WERI-Rb-1 (cell line): Measurements from ENCODE around the gene MAN1A2.
"Not testable (repeated sequence)": the region's sequence is repeated elsewhere in the genome, so short reads cannot be mapped to it uniquely, and the experiment has no call there.

Experiments used
- DNase-seq: peaks from one replicate; pipeline ENCODE4 v3.0.0-alpha.2; 2020
- H3K27ac ChIP-seq: fragments of 250-450 bp; sonication (Bioruptor Pico); 2 replicates; pipeline ENCODE4 v1.5.1; 2020; ENCODE audit warnings: mild to moderate bottlenecking, moderate library complexity
- H3K27me3 ChIP-seq: fragments of 250-450 bp; sonication (Bioruptor Pico); 2 replicates; pipeline ENCODE4 v1.5.1; 2021; ENCODE audit warnings: mild to moderate bottlenecking, low read depth, moderate library complexity; ENCODE audit not compliant: insufficient read depth, severe bottlenecking
- H3K36me3 ChIP-seq: fragments of 250-450 bp; sonication (Bioruptor Pico); 2 replicates; pipeline ENCODE4 v1.5.1; 2020; ENCODE audit warnings: mild to moderate bottlenecking, moderate library complexity
- H3K4me3 ChIP-seq: 2 replicates; pipeline ENCODE4 v1.5.1; 2011; ENCODE audit warnings: low read depth, mild to moderate bottlenecking, control low read depth, low read length
- H3K9me3 ChIP-seq: fragments of 250-450 bp; sonication (Bioruptor Pico); 2 replicates; pipeline ENCODE4 v1.5.1; 2021; ENCODE audit warnings: mild to moderate bottlenecking, moderate library complexity; ENCODE audit not compliant: severe bottlenecking
- CTCF ChIP-seq: IDR thresholded peaks from 2 replicates; pipeline ENCODE4 v1.5.1; 2011; ENCODE audit warnings: low read depth, mild to moderate bottlenecking, control low read depth, inconsistent platforms, low read length

The MAN1A2 gene

GRCh38 chr1:117553471-117553870 lies 186.2 kb downstream of the MAN1A2 start:
- no peak for TF ChIP-seq CTCF
- H3K4me3 ChIP-seq = no peak overlapping the region
- no peaks in the 10 kb centered on the region for H3K9me3 ChIP-seq
- no peaks in the 10 kb centered on the region for H3K27me3 ChIP-seq
- H3K36me3 ChIP-seq = no peaks in the 10 kb centered on the region
- H3K27ac ChIP-seq = no peak overlapping the region
- DNase-seq = no peak

GRCh38 chr1:117555806-117556205 lies 188.6 kb downstream of the MAN1A2 start:
- no peaks in the 10 kb centered on the region for H3K27me3 ChIP-seq
- no peak overlapping the region for H3K27ac ChIP-seq
- no peak for DNase-seq
- H3K36me3 ChIP-seq = no peaks in the 10 kb centered on the region
- H3K4me3 ChIP-seq = no peak overlapping the region
- TF ChIP-seq CTCF = no peak
- no peaks in the 10 kb centered on the region for H3K9me3 ChIP-seq

- Histone ChIP-seq H3K27ac (no peak overlapping the region), H3K4me3 (no peak overlapping the region), H3K36me3 (no peaks in the 10 kb centered on the region), H3K27me3 (no peaks in the 10 kb centered on the region), H3K9me3 (no peaks in the 10 kb centered on the region)
- DNase-seq = no peak
- TF ChIP-seq CTCF = no peak
Measured at GRCh38 chr1:117556341-117556740, 189.1 kb downstream of the MAN1A2 start.

GRCh38 chr1:117556976-117557375 lies 189.7 kb downstream of the MAN1A2 start:
- H3K9me3 ChIP-seq = no peaks in the 10 kb centered on the region
- no peak overlapping the region for H3K4me3 ChIP-seq
- H3K27me3 ChIP-seq = no peaks in the 10 kb centered on the region
- TF ChIP-seq CTCF = no peak
- H3K27ac ChIP-seq = no peak overlapping the region
- H3K36me3 ChIP-seq = no peaks in the 10 kb centered on the region
- DNase-seq = no peak

GRCh38 chr1:117558451-117558850 lies 191.2 kb downstream of the MAN1A2 start:
- H3K36me3 ChIP-seq, H3K9me3 ChIP-seq, H3K4me3 ChIP-seq, H3K27me3 ChIP-seq, H3K27ac ChIP-seq, DNase-seq: not testable (repeated sequence)

GRCh38 chr1:117559139-117559538 lies 191.9 kb downstream of the MAN1A2 start:
- Histone ChIP-seq H3K9me3 (no peaks in the 10 kb centered on the region), H3K36me3 (no peaks in the 10 kb centered on the region), H3K27me3 (no peaks in the 10 kb centered on the region), H3K4me3 (no peak overlapping the region), H3K27ac (no peak overlapping the region)
- no peak for DNase-seq
- no peak for TF ChIP-seq CTCF
